Nephron progenitor cell (in vitro differentiated cells): ENCODE results near the gene CYTH4.

ENCODE experiments used
- DNase-seq: peaks from one replicate; pipeline ENCODE4 v3.0.0; 2021
- H3K27ac Mint-ChIP-seq: 2 replicates; pipeline ENCODE4 v1.8.0; 2021; ENCODE audit warnings: mild to moderate bottlenecking, moderate library complexity, mixed read lengths
- H3K27me3 Mint-ChIP-seq: 2 replicates; pipeline ENCODE4 v1.8.0; 2021; ENCODE audit warnings: mild to moderate bottlenecking, low read depth, mixed read lengths; ENCODE audit not compliant: poor library complexity
- H3K36me3 Mint-ChIP-seq: 2 replicates; pipeline ENCODE4 v1.8.0; 2021; ENCODE audit warnings: low read depth, mixed read lengths
- H3K4me1 Mint-ChIP-seq: 2 replicates; pipeline ENCODE4 v1.8.0; 2021; ENCODE audit warnings: mixed read lengths
- H3K4me3 Mint-ChIP-seq: 2 replicates; pipeline ENCODE4 v1.8.0; 2021; ENCODE audit warnings: mild to moderate bottlenecking, moderate library complexity, mixed read lengths
- H3K9me3 Mint-ChIP-seq: 2 replicates; pipeline ENCODE4 v1.8.0; 2021; ENCODE audit warnings: mild to moderate bottlenecking, moderate library complexity, mixed read lengths
- CTCF ChIP-seq: fragments of 200-600 bp; sonication (generic); IDR thresholded peaks from 2 replicates; pipeline ENCODE4 v1.5.0; 2021; ENCODE audit warnings: antibody characterized with exemption

The CYTH4 gene

GRCh38 chr22:37330200-37331033 lies 48.1 kb downstream of the CYTH4 start:
- Mint-ChIP-seq H3K36me3 (no peaks in the 10 kb centered on the region), H3K4me3 (no peak overlapping the region), H3K27me3 (peaks cover 98% of the 10 kb centered on the region), H3K9me3 (peaks cover 5% of the 10 kb centered on the region), H3K4me1 (peaks cover 31% of the 10 kb centered on the region), H3K27ac (no peak overlapping the region)
- peak; percentile 87 for DNase-seq
- TF ChIP-seq CTCF = no peak

GRCh38 chr22:37331034-37331428 lies 48.7 kb downstream of the CYTH4 start:
- Mint-ChIP-seq H3K27me3 (peaks cover 98% of the 10 kb centered on the region), H3K36me3 (no peaks in the 10 kb centered on the region), H3K27ac (no peak overlapping the region), H3K4me3 (no peak overlapping the region), H3K9me3 (peaks cover 5% of the 10 kb centered on the region), H3K4me1 (peaks cover 37% of the 10 kb centered on the region)
- DNase-seq = no peak
- TF ChIP-seq CTCF = no peak

- no peak for DNase-seq
- H3K36me3 Mint-ChIP-seq = no peaks in the 10 kb centered on the region
- peaks cover 98% of the 10 kb centered on the region for H3K27me3 Mint-ChIP-seq
- no peak overlapping the region for H3K27ac Mint-ChIP-seq
- no peak for TF ChIP-seq CTCF
- no peak overlapping the region for H3K4me3 Mint-ChIP-seq
- peaks cover 39% of the 10 kb centered on the region for H3K4me1 Mint-ChIP-seq
- H3K9me3 Mint-ChIP-seq = peaks cover 5% of the 10 kb centered on the region
These were observed 49.7 kb downstream of the CYTH4 start for GRCh38 chr22:37331856-37332536.

- no peak for DNase-seq
- peak overlapping the region; percentile 32 for H3K4me3 Mint-ChIP-seq
- peaks cover 98% of the 10 kb centered on the region for H3K27me3 Mint-ChIP-seq
- no peak for TF ChIP-seq CTCF
- no peaks in the 10 kb centered on the region for H3K36me3 Mint-ChIP-seq
- peaks cover 45% of the 10 kb centered on the region for H3K4me1 Mint-ChIP-seq
- no peaks in the 10 kb centered on the region for H3K9me3 Mint-ChIP-seq
- H3K27ac Mint-ChIP-seq = no peak overlapping the region
These were observed 51.6 kb downstream of the CYTH4 start for GRCh38 chr22:37333724-37334460.

GRCh38 chr22:37334461-37334858 lies 52.2 kb downstream of the CYTH4 start:
- Mint-ChIP-seq H3K4me1 (peaks cover 42% of the 10 kb centered on the region), H3K9me3 (no peaks in the 10 kb centered on the region), H3K36me3 (no peaks in the 10 kb centered on the region), H3K27ac (no peak overlapping the region), H3K27me3 (peaks cover 98% of the 10 kb centered on the region), H3K4me3 (peak overlapping the region; percentile 32)
- peak; percentile 39 for DNase-seq
- TF ChIP-seq CTCF = no peak
